Right lobe of liver (tissue), 4 donors: ENCODE measurements around the gene G3BP2.

ENCODE experiments used
- POLR2A ChIP-seq: fragments of 450-650 bp; IDR thresholded peaks from one replicate; pipeline ENCODE4 v1.6.1; 2017; ENCODE audit warnings: antibody characterized with exemption, mild to moderate bottlenecking
- TF ChIP-seq, protein P1 (sequence below), 4 donors: fragments of 200-600 bp in 3 of 4; fragments of 450-650 bp in 1 of 4; IDR thresholded peaks; one replicate each; pipeline versions ENCODE4 v1.5.1 to v1.8.0; 2016 to 2022; ENCODE audit warnings: antibody characterized with exemption in 4 of 4, mild to moderate bottlenecking in 2 of 4
- donor health status: DM: no; HTN: no; CAD: no.
- donor health status: DM: no; HTN: no; CAD: no.
- donor health status: DM: no; HTN: yes; CAD: no.

DNA sequence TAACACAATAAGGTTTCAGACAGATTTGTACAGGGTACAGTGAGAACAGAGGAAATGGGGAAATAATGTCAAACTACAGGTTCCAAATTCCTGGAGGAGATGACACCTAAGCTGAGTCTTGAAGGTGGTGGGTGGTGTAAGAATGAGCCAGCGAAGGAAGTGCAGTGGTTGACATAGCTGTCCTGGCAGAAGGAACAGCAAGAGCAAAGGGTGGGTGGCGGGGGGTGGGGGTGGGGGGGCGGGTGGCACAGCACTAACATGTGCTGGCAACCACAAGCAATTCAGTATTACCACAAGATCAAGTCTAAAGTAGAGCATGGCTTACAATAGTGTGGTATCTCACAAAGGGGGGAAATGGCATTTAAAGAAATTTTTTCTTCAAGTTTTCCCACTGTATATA, 13.1 kb upstream of the G3BP2 start:
- TF ChIP-seq, protein P1, sequence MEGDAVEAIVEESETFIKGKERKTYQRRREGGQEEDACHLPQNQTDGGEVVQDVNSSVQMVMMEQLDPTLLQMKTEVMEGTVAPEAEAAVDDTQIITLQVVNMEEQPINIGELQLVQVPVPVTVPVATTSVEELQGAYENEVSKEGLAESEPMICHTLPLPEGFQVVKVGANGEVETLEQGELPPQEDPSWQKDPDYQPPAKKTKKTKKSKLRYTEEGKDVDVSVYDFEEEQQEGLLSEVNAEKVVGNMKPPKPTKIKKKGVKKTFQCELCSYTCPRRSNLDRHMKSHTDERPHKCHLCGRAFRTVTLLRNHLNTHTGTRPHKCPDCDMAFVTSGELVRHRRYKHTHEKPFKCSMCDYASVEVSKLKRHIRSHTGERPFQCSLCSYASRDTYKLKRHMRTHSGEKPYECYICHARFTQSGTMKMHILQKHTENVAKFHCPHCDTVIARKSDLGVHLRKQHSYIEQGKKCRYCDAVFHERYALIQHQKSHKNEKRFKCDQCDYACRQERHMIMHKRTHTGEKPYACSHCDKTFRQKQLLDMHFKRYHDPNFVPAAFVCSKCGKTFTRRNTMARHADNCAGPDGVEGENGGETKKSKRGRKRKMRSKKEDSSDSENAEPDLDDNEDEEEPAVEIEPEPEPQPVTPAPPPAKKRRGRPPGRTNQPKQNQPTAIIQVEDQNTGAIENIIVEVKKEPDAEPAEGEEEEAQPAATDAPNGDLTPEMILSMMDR (IDR thresholded peaks at IDR 0.05), result no peak
- no peak for TF ChIP-seq POLR2A
